ENCODE data around the gene MITF.
A peak's percentile ranks its signal among the peaks of the same experiment; 100 is the strongest.

MITF gene

GRCh38 chr3:69934398-69934797 is 195.1 kb downstream of the MITF start:
- FAIRE-seq (no peak), DNase-seq (ENCODE audit: insufficient read length) (no peak)
- TF ChIP-seq POLR2AphosphoS5 (IDR thresholded peaks at IDR 0.05; ENCODE audit: low read depth, low read length) (no peak), POLR2A (IDR thresholded peaks at IDR 0.05; ENCODE audit: low read depth, low read length) (no peak), TAF1 (IDR thresholded peaks at IDR 0.05; ENCODE audit: borderline replicate concordance, low read depth, low read length) (no peak)

GRCh38 chr3:69936266-69936665 is 197.0 kb downstream of the MITF start:
- DNase-seq (ENCODE audit: insufficient read length) (no peak), FAIRE-seq (no peak)
- TF ChIP-seq TAF1 (IDR thresholded peaks at IDR 0.05; ENCODE audit: borderline replicate concordance, low read depth, low read length) (no peak), POLR2AphosphoS5 (IDR thresholded peaks at IDR 0.05; ENCODE audit: low read depth, low read length) (no peak), POLR2A (IDR thresholded peaks at IDR 0.05; ENCODE audit: low read depth, low read length) (no peak)

- no peak for DNase-seq (ENCODE audit: insufficient read length)
- TF ChIP-seq TAF1 (IDR thresholded peaks at IDR 0.05; ENCODE audit: borderline replicate concordance, low read depth, low read length) (no peak), POLR2AphosphoS5 (IDR thresholded peaks at IDR 0.05; ENCODE audit: low read depth, low read length) (no peak), POLR2A (IDR thresholded peaks at IDR 0.05; ENCODE audit: low read depth, low read length) (no peak)
- FAIRE-seq = no peak
Measured at GRCh38 chr3:69938061-69938460, 198.8 kb downstream of the MITF start.

GRCh38 chr3:69938931-69939330 is 199.7 kb downstream of the MITF start:
- no peak for DNase-seq (ENCODE audit: insufficient read length)
- FAIRE-seq = no peak
- TF ChIP-seq TAF1 (IDR thresholded peaks at IDR 0.05; ENCODE audit: borderline replicate concordance, low read depth, low read length) = no peak
- no peak for TF ChIP-seq POLR2A (IDR thresholded peaks at IDR 0.05; ENCODE audit: low read depth, low read length)
- no peak for TF ChIP-seq POLR2AphosphoS5 (IDR thresholded peaks at IDR 0.05; ENCODE audit: low read depth, low read length)

GRCh38 chr3:69941037-69941436 is 201.8 kb downstream of the MITF start:
- no peak for FAIRE-seq
- no peak for TF ChIP-seq POLR2AphosphoS5 (IDR thresholded peaks at IDR 0.05; ENCODE audit: low read depth, low read length)
- no peak for TF ChIP-seq POLR2A (IDR thresholded peaks at IDR 0.05; ENCODE audit: low read depth, low read length)
- no peak for TF ChIP-seq TAF1 (IDR thresholded peaks at IDR 0.05; ENCODE audit: borderline replicate concordance, low read depth, low read length)
- DNase-seq (ENCODE audit: insufficient read length) = no peak

GRCh38 chr3:69941439-69942176 is 202.3 kb downstream of the MITF start:
- peak; percentile 14 for FAIRE-seq
- DNase-seq (ENCODE audit: insufficient read length) = no peak
- TF ChIP-seq TAF1 (IDR thresholded peaks at IDR 0.05; ENCODE audit: borderline replicate concordance, low read depth, low read length) (no peak), POLR2AphosphoS5 (IDR thresholded peaks at IDR 0.05; ENCODE audit: low read depth, low read length) (no peak), POLR2A (IDR thresholded peaks at IDR 0.05; ENCODE audit: low read depth, low read length) (no peak)

- DNase-seq (ENCODE audit: insufficient read length) (no peak), FAIRE-seq (no peak)
- TF ChIP-seq TAF1 (IDR thresholded peaks at IDR 0.05; ENCODE audit: borderline replicate concordance, low read depth, low read length) = no peak
- no peak for TF ChIP-seq POLR2A (IDR thresholded peaks at IDR 0.05; ENCODE audit: low read depth, low read length)
- no peak for TF ChIP-seq POLR2AphosphoS5 (IDR thresholded peaks at IDR 0.05; ENCODE audit: low read depth, low read length)
Measured at GRCh38 chr3:69944931-69945493, 205.7 kb downstream of the MITF start.

GRCh38 chr3:69948246-69948862 is 209.1 kb downstream of the MITF start:
- no peak for DNase-seq (ENCODE audit: insufficient read length)
- no peak for FAIRE-seq
- no peak for TF ChIP-seq POLR2AphosphoS5 (IDR thresholded peaks at IDR 0.05; ENCODE audit: low read depth, low read length)
- TF ChIP-seq TAF1 (IDR thresholded peaks at IDR 0.05; ENCODE audit: borderline replicate concordance, low read depth, low read length) = no peak

GRCh38 chr3:69951616-69952015 is 212.4 kb downstream of the MITF start:
- DNase-seq (ENCODE audit: insufficient read length) (no peak), FAIRE-seq (no peak)
- TF ChIP-seq TAF1 (IDR thresholded peaks at IDR 0.05; ENCODE audit: borderline replicate concordance, low read depth, low read length) (no peak), POLR2A (IDR thresholded peaks at IDR 0.05; ENCODE audit: low read depth, low read length) (no peak), POLR2AphosphoS5 (IDR thresholded peaks at IDR 0.05; ENCODE audit: low read depth, low read length) (no peak)

GRCh38 chr3:69959581-69959980 is 220.3 kb downstream of the MITF start:
- TF ChIP-seq POLR2AphosphoS5 (IDR thresholded peaks at IDR 0.05; ENCODE audit: low read depth, low read length) (no peak), TAF1 (IDR thresholded peaks at IDR 0.05; ENCODE audit: borderline replicate concordance, low read depth, low read length) (no peak), POLR2A (IDR thresholded peaks at IDR 0.05; ENCODE audit: low read depth, low read length) (no peak)
- no peak for FAIRE-seq

GRCh38 chr3:69961706-69962439 is 222.6 kb downstream of the MITF start:
- FAIRE-seq = no peak
- no peak for DNase-seq (ENCODE audit: insufficient read length)
- TF ChIP-seq POLR2AphosphoS5 (IDR thresholded peaks at IDR 0.05; ENCODE audit: low read depth, low read length) (no peak), POLR2A (IDR thresholded peaks at IDR 0.05; ENCODE audit: low read depth, low read length) (no peak), TAF1 (IDR thresholded peaks at IDR 0.05; ENCODE audit: borderline replicate concordance, low read depth, low read length) (no peak)

More at GRCh38 chr3:69959581-69959980, 220.3 kb downstream of the MITF start:
- no peak for DNase-seq (ENCODE audit: insufficient read length)
